AG10803 (cell line): Measurements from ENCODE around the gene TAOK2.

ENCODE experiments used
- DNase-seq: peaks from one replicate; pipeline ENCODE4 v3.0.0; 2010; ENCODE audit warnings: low read depth
- H3K4me3 ChIP-seq: 2 replicates; pipeline ENCODE4 v1.5.1; 2011; ENCODE audit warnings: mild to moderate bottlenecking, low read length, control low read depth
- TF ChIP-seq, protein P1 (sequence below): conservative IDR thresholded peaks from 2 replicates; pipeline ENCODE4 v1.5.1; 2011; ENCODE audit warnings: mild to moderate bottlenecking, low read length, control low read depth, inconsistent platforms

Gene TAOK2

GRCh38 chr16:30000735-30001631, 27.3 kb downstream of the TAOK2 start:
- H3K4me3 ChIP-seq: no peak overlapping the region
- DNase-seq: no peak
- TF ChIP-seq, protein P1, sequence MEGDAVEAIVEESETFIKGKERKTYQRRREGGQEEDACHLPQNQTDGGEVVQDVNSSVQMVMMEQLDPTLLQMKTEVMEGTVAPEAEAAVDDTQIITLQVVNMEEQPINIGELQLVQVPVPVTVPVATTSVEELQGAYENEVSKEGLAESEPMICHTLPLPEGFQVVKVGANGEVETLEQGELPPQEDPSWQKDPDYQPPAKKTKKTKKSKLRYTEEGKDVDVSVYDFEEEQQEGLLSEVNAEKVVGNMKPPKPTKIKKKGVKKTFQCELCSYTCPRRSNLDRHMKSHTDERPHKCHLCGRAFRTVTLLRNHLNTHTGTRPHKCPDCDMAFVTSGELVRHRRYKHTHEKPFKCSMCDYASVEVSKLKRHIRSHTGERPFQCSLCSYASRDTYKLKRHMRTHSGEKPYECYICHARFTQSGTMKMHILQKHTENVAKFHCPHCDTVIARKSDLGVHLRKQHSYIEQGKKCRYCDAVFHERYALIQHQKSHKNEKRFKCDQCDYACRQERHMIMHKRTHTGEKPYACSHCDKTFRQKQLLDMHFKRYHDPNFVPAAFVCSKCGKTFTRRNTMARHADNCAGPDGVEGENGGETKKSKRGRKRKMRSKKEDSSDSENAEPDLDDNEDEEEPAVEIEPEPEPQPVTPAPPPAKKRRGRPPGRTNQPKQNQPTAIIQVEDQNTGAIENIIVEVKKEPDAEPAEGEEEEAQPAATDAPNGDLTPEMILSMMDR: no peak

- TF ChIP-seq, protein P1: no peak
- H3K4me3 ChIP-seq: no peak overlapping the region
- DNase-seq: no peak
Measured at GRCh38 chr16:30002614-30003346, 29.1 kb downstream of the TAOK2 start.

GRCh38 chr16:30003670-30004423, 30.2 kb downstream of the TAOK2 start:
- TF ChIP-seq, protein P1: no peak

GRCh38 chr16:30004424-30004776, 30.7 kb downstream of the TAOK2 start:
- DNase-seq: no peak
- no peak overlapping the region for H3K4me3 ChIP-seq
- TF ChIP-seq, protein P1: no peak

More at GRCh38 chr16:30003670-30004423, 30.2 kb downstream of the TAOK2 start:
- no peak for DNase-seq
- H3K4me3 ChIP-seq: no peak overlapping the region

- TF ChIP-seq, protein P1: no peak
- H3K4me3 ChIP-seq: no peak overlapping the region
- DNase-seq: no peak
Measured at GRCh38 chr16:30004811-30005242, 31.2 kb downstream of the TAOK2 start.

DNA sequence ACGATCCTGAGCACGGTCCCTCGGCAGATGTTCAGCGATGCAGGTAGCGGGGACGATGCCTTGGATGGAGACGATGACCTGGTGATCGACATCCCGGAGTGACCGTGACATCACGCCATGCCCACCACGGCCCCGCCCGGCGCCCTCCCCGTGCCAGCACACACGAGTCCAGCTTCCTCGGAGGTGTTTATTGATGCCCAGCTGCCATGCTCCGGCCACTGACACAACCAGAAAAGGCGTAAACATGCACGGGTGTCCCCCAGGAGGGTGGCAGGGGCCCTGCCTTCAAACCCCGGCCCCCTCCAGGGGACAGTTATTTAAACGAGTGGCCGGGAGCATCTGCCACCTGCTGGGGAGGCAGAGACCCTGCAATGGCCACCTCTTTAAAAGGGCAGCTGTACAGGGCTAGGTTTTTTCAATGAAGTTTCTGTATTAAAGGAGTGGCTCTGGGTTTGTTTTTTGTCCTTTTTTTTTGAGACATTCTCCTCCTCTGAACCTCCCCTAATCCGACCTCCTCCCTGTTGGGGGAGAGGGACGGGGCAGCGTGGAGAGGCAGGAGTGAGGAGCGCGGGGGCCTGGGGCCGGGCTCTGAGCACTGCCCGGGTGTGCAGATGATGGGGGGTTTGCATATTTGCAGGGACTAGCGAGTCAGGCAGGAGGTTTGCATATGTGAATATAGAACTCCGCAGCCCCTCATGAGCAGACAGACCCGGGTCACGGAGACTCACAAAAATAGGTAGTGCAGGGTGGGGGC, 31.9 kb downstream of the TAOK2 start:
- TF ChIP-seq, protein P1: peak; percentile 85
- peak; percentile 51 for DNase-seq

More for the DNA sequence above, 31.9 kb downstream of the TAOK2 start:
- H3K4me3 ChIP-seq: no peak overlapping the region
